Chondrocyte (in vitro differentiated cells): ENCODE results near the gene MTFMT. TPM values are rescaled to one million over a fixed set of nuclear protein-coding genes. Genes with fewer than 3 reads are reported as not detected.

Experiments used
- DNase-seq: peaks from one replicate; pipeline ENCODE4 v3.0.0; 2021; ENCODE audit warnings: mixed read lengths, low spot score
- H3K27ac Mint-ChIP-seq: one replicate; pipeline ENCODE4 v1.8.0; 2021; ENCODE audit warnings: mild to moderate bottlenecking, moderate library complexity, mixed read lengths; ENCODE audit not compliant: unreplicated experiment
- H3K27me3 Mint-ChIP-seq: 2 replicates; pipeline ENCODE4 v1.8.0; 2021; ENCODE audit warnings: low read depth, mixed read lengths
- H3K36me3 Mint-ChIP-seq: 2 replicates; pipeline ENCODE4 v1.8.0; 2021; ENCODE audit warnings: low read depth, mixed read lengths
- H3K4me1 Mint-ChIP-seq: 2 replicates; pipeline ENCODE4 v1.8.0; 2021; ENCODE audit warnings: low read depth, mild to moderate bottlenecking, mixed read lengths
- H3K4me3 Mint-ChIP-seq: one replicate; pipeline ENCODE4 v1.8.0; 2021; ENCODE audit warnings: mild to moderate bottlenecking, moderate library complexity, mixed read lengths; ENCODE audit not compliant: unreplicated experiment
- H3K9me3 Mint-ChIP-seq: 2 replicates; pipeline ENCODE4 v1.8.0; 2021; ENCODE audit warnings: low read depth, mixed read lengths
- CTCF ChIP-seq: fragments of 200-600 bp; sonication (generic); IDR thresholded peaks from 2 replicates; pipeline ENCODE4 v1.5.0; 2021; ENCODE audit warnings: antibody characterized with exemption, mild to moderate bottlenecking, moderate library complexity
- total RNA-seq: library from RNA; stranded (reverse); gene quantifications from 3 replicates; pipeline ENCODE4 v1.2.1, GENCODE V29; 2021

MTFMT gene
- total RNA-seq, 1 donor from 2014 or later: 13.4 TPM

- H3K4me3 Mint-ChIP-seq: no peak overlapping the region
- no peaks in the 10 kb centered on the region for H3K27me3 Mint-ChIP-seq
- DNase-seq: no peak
- peaks cover 2% of the 10 kb centered on the region for H3K36me3 Mint-ChIP-seq
- TF ChIP-seq CTCF: no peak
- no peak overlapping the region for H3K27ac Mint-ChIP-seq
- H3K9me3 Mint-ChIP-seq: peaks cover 2% of the 10 kb centered on the region
- H3K4me1 Mint-ChIP-seq: peaks cover 50% of the 10 kb centered on the region
These were observed 29.2 kb upstream of the MTFMT start for GRCh38 chr15:65058394-65059368.

- Mint-ChIP-seq H3K27ac (no peak overlapping the region), H3K4me1 (peaks cover 41% of the 10 kb centered on the region), H3K36me3 (peaks cover 2% of the 10 kb centered on the region), H3K4me3 (no peak overlapping the region), H3K27me3 (no peaks in the 10 kb centered on the region), H3K9me3 (peaks cover 2% of the 10 kb centered on the region)
- DNase-seq: no peak
- no peak for TF ChIP-seq CTCF
These were observed 28.1 kb upstream of the MTFMT start for GRCh38 chr15:65057549-65057940.

- H3K9me3 Mint-ChIP-seq: peaks cover 2% of the 10 kb centered on the region
These were observed 27.6 kb upstream of the MTFMT start for GRCh38 chr15:65056868-65057548.

GRCh38 chr15:65056106-65056505, 26.7 kb upstream of the MTFMT start:
- Mint-ChIP-seq H3K36me3 (peaks cover 2% of the 10 kb centered on the region), H3K27ac (no peak overlapping the region), H3K4me3 (no peak overlapping the region), H3K9me3 (peaks cover 2% of the 10 kb centered on the region), H3K4me1 (peaks cover 29% of the 10 kb centered on the region), H3K27me3 (peaks cover 2% of the 10 kb centered on the region)
- no peak for TF ChIP-seq CTCF
- no peak for DNase-seq

More at GRCh38 chr15:65056868-65057548, 27.6 kb upstream of the MTFMT start:
- TF ChIP-seq CTCF: no peak
- Mint-ChIP-seq H3K27me3 (peaks cover 2% of the 10 kb centered on the region), H3K27ac (no peak overlapping the region), H3K4me1 (peaks cover 36% of the 10 kb centered on the region), H3K4me3 (no peak overlapping the region), H3K36me3 (peaks cover 2% of the 10 kb centered on the region)
- DNase-seq: no peak

- H3K4me3 Mint-ChIP-seq: no peak overlapping the region
- H3K27me3 Mint-ChIP-seq: peaks cover 2% of the 10 kb centered on the region
- no peak for TF ChIP-seq CTCF
- H3K9me3 Mint-ChIP-seq: peaks cover 2% of the 10 kb centered on the region
- no peak for DNase-seq
- peaks cover 22% of the 10 kb centered on the region for H3K4me1 Mint-ChIP-seq
- H3K27ac Mint-ChIP-seq: no peak overlapping the region
- H3K36me3 Mint-ChIP-seq: peaks cover 2% of the 10 kb centered on the region
These were observed 25.9 kb upstream of the MTFMT start for GRCh38 chr15:65055201-65055870.
